ENCODE results near the gene ALDH3B2. TPM values are rescaled to one million over a fixed set of nuclear protein-coding genes. Genes with fewer than 3 reads are reported as not detected.

ALDH3B2 gene
- total and polyA plus RNA-seq, 8 donors, result 0.89 to 23.5 TPM; not detected in 6

- TF ChIP-seq CTCF (IDR thresholded peaks at IDR 0.05) (no peak), POLR2AphosphoS5 (IDR thresholded peaks at IDR 0.05) (no peak), EP300 (IDR thresholded peaks at IDR 0.05) (no peak), POLR2A (IDR thresholded peaks at IDR 0.05) (no peak)
- Histone ChIP-seq H3K27me3 (peaks cover 0 to 59% (median 0%) of the 10 kb centered on the region in 3 donors), H3K4me1 (peaks cover 4 to 41% (median 14%) of the 10 kb centered on the region in 4 donors), H3K27ac (no peak overlapping the region), H3K36me3 (no peaks in the 10 kb centered on the region), H3K9me3 (no peaks in the 10 kb centered on the region), H3K4me3 (no peak overlapping the region)
- DNase-seq, result peak in 1 of 2 donors; percentile 12
- WGBS, 5 donors, result 59 to 82% (median 76%) methylated on average over 7 to 12 of the region's 12 CpGs
- intact Hi-C loops (cut with DNase I; ENCODE audit: low total_unique reads), result no loop called here
These were observed 25.4 kb downstream of the ALDH3B2 start for GRCh38 chr11:67648796-67649613.

- H3K36me3 ChIP-seq, result no peaks in the 10 kb centered on the region
- H3K9me3 ChIP-seq, result no peaks in the 10 kb centered on the region
- peak in 4 of 7 experiments; percentile 17 to 42 (median 39) for TF ChIP-seq CTCF (IDR thresholded peaks at IDR 0.05)
- TF ChIP-seq POLR2AphosphoS5 (IDR thresholded peaks at IDR 0.05), result no peak
- TF ChIP-seq POLR2A (IDR thresholded peaks at IDR 0.05), result no peak
- TF ChIP-seq EP300 (IDR thresholded peaks at IDR 0.05), result no peak
- H3K4me1 ChIP-seq, result peaks cover 4 to 39% (median 14%) of the 10 kb centered on the region in 4 donors
- no peak overlapping the region for H3K4me3 ChIP-seq
- no peak overlapping the region for H3K27ac ChIP-seq
- H3K27me3 ChIP-seq, result peaks cover 0 to 59% (median 0%) of the 10 kb centered on the region in 3 donors
- peak; percentile 63 to 75 for DNase-seq
- 45 to 60% (median 57%) methylated on average over 5 to 12 of the region's 12 CpGs for WGBS, 5 donors
- intact Hi-C loops (cut with DNase I; ENCODE audit: low total_unique reads), result no loop called here
These were observed 26.2 kb downstream of the ALDH3B2 start for GRCh38 chr11:67648140-67648795.

- no peak for TF ChIP-seq POLR2A (IDR thresholded peaks at IDR 0.05)
- no peak for TF ChIP-seq CTCF (IDR thresholded peaks at IDR 0.05)
- TF ChIP-seq POLR2AphosphoS5 (IDR thresholded peaks at IDR 0.05), result no peak
- no peak for TF ChIP-seq EP300 (IDR thresholded peaks at IDR 0.05)
- Histone ChIP-seq H3K4me1 (peaks cover 4 to 33% (median 14%) of the 10 kb centered on the region in 4 donors), H3K27ac (no peak overlapping the region), H3K27me3 (peaks cover 0 to 59% (median 0%) of the 10 kb centered on the region in 3 donors), H3K4me3 (no peak overlapping the region), H3K36me3 (no peaks in the 10 kb centered on the region), H3K9me3 (no peaks in the 10 kb centered on the region)
- DNase-seq, result peak in 1 of 2 donors; percentile 15
- 71 to 86% (median 81%) methylated on average over 9 to 15 of the region's 15 CpGs for WGBS, 5 donors
- intact Hi-C loops (cut with DNase I; ENCODE audit: low total_unique reads), result no loop called here
These were observed 27.0 kb downstream of the ALDH3B2 start for GRCh38 chr11:67647471-67647870.

GRCh38 chr11:67646535-67647336, 27.7 kb downstream of the ALDH3B2 start:
- Histone ChIP-seq H3K4me1 (peaks cover 4 to 26% (median 14%) of the 10 kb centered on the region in 4 donors), H3K4me3 (no peak overlapping the region)
- intact Hi-C loops (cut with DNase I; ENCODE audit: low total_unique reads), result no loop called here

More at GRCh38 chr11:67646535-67647336, 27.7 kb downstream of the ALDH3B2 start:
- Histone ChIP-seq H3K36me3 (no peaks in the 10 kb centered on the region), H3K9me3 (no peaks in the 10 kb centered on the region), H3K27me3 (peaks cover 0 to 56% (median 0%) of the 10 kb centered on the region in 3 donors), H3K27ac (no peak overlapping the region)
- TF ChIP-seq CTCF (IDR thresholded peaks at IDR 0.05), result no peak
- no peak for TF ChIP-seq EP300 (IDR thresholded peaks at IDR 0.05)
- TF ChIP-seq POLR2A (IDR thresholded peaks at IDR 0.05), result no peak
- DNase-seq, result peak in 1 of 2 donors; percentile 28
- WGBS, 5 donors, result 67 to 79% (median 78%) methylated on average over 20 to 24 of the region's 24 CpGs

Measured in stomach (tissue), 9 donors.